Activated T-cell treated with anti-CD3 and anti-CD28 coated beads, Interleukin-2, amount 50 U/mL, for 4 hours (primary cell): ENCODE results near the gene TCF7. TPM values are rescaled to one million over a fixed set of nuclear protein-coding genes. Genes with fewer than 3 reads are reported as not detected.

Experiments used
- ATAC-seq, 2 donors: fragments of 200-7000 bp; cut with Tn5 transposase; one replicate each; pipeline ENCODE4 v1.10.0; 2021
- DNase-seq: peaks from one replicate; pipeline ENCODE4 v3.0.0-alpha.2; 2020
- H3K27me3 Mint-ChIP-seq: one replicate; pipeline ENCODE4 v1.8.0; 2021; ENCODE audit warnings: low read depth, mixed read lengths
- H3K36me3 Mint-ChIP-seq: one replicate; pipeline ENCODE4 v1.8.0; 2022; ENCODE audit warnings: mixed read lengths; ENCODE audit not compliant: insufficient read depth
- H3K4me1 Mint-ChIP-seq: one replicate; pipeline ENCODE4 v1.8.0; 2021; ENCODE audit warnings: low read depth, mixed read lengths
- H3K4me3 Mint-ChIP-seq: one replicate; pipeline ENCODE4 v1.8.0; 2021; ENCODE audit warnings: mild to moderate bottlenecking, moderate library complexity, mixed read lengths
- H3K9me3 Mint-ChIP-seq: one replicate; pipeline ENCODE4 v1.8.0; 2021; ENCODE audit warnings: mixed read lengths
- total RNA-seq, 3 donors: library from RNA; stranded (reverse); gene quantifications; one replicate each; pipeline ENCODE4 v1.2.1, GENCODE V29; 2021

TCF7 gene
- total RNA-seq, 3 donors from 2014 or later = 34.4 to 49.7 (median 37.3) TPM

DNA sequence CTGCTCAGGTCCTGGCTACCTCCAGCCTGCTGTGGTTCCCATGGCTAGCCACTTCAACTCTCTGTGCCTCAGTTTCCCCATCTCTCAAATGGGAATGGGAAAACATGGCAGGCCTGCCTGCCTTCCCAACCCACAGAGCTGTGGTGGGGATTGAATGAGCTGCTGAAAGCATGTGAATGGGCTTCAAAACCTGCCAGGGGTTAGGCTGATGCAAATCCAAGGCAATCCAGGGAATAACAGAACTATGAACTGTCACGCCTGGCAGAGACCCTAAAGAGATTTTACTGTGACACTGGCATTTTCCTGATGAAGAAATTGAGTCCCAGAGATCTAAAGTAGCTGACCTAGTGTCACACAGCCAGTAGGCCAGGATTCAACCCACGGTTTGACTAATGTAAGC lies 29.9 kb upstream of the TCF7 start:
- Mint-ChIP-seq H3K9me3 (no peaks in the 10 kb centered on the region), H3K4me3 (no peak overlapping the region), H3K27me3 (no peaks in the 10 kb centered on the region), H3K36me3 (no peaks in the 10 kb centered on the region), H3K4me1 (peaks cover 73% of the 10 kb centered on the region)
- no peak for DNase-seq
- no peak for ATAC-seq

DNA sequence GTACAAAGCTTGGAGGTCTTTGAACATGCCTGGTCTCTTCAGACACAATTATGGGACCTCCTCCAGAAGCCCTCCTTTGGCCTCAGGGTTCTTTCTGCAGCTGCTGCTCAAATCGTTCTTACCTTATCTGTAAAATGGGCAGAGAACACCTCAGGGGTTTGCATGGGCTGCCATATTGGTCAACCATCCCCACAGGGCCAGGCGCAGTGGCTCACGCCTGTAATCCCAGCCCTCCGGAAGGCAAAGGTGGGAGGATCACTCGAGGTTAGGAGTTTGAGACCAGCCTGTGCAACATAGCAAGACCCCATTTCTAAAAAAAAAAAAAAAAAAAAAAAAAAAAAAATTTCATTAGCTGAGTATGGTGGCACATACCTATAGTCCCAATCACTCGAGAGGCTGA lies 29.1 kb upstream of the TCF7 start:
- Mint-ChIP-seq H3K9me3 (no peaks in the 10 kb centered on the region), H3K36me3 (no peaks in the 10 kb centered on the region), H3K27me3 (no peaks in the 10 kb centered on the region), H3K4me3 (no peak overlapping the region), H3K4me1 (peaks cover 72% of the 10 kb centered on the region)
- no peak for DNase-seq
- ATAC-seq = no peak

DNA sequence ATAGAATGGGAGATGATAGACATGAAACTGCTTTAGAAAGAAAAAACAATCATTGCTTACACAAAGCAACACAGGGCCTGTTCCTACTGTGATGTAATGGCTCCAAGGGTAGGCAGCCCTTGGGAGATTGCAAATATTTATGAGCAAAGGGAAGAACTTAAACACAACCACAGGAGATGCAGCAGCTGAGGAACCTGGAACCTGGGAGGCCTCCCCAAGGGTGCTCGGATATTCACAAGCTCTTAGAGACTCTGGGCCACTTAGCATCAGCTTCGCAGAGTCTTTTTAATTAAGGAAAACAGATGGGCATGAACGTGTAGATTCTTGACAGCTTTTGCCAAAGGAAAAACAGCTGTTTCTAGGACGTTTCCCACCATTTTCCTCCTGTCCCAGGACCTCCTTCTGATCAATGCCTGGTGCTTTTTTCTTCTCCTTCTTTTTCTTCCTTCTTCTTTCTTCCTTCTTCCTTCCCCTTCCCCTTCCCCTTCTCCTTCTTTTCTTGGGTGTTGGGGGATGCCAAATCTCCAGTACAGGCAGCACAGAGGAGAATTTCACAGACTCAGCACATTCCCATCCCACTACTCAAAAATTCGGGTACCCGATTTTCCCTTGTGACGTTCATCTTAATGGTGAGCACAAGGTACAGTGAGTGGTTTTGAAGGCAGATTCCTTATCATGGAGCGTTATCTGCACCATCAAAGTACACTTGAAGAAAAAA lies 28.1 kb upstream of the TCF7 start:
- Mint-ChIP-seq H3K36me3 (no peaks in the 10 kb centered on the region), H3K9me3 (no peaks in the 10 kb centered on the region), H3K4me1 (peaks cover 79% of the 10 kb centered on the region), H3K4me3 (peak overlapping the region; percentile 33), H3K27me3 (no peaks in the 10 kb centered on the region)
- DNase-seq = no peak
- no peak for ATAC-seq

DNA sequence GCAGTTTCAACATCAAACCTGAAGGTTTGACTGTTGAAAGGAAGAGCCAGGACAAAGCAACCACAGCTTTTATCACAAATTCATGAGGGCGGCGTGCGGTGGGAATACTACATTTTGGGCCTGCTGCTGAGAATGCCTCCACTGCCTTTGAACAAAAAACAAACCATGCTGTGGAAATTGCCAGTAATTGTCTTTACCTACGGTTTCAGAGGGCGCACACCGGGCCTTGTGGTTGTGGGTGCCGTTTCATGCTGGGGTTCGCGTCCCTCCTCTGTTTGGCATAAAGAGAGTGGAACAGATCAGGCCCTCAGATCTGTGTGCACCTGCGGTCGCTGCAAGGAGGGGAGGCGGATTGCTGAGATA lies 27.6 kb upstream of the TCF7 start:
- peak; percentile 89 to 90 for ATAC-seq
- H3K36me3 Mint-ChIP-seq = no peaks in the 10 kb centered on the region

DNA sequence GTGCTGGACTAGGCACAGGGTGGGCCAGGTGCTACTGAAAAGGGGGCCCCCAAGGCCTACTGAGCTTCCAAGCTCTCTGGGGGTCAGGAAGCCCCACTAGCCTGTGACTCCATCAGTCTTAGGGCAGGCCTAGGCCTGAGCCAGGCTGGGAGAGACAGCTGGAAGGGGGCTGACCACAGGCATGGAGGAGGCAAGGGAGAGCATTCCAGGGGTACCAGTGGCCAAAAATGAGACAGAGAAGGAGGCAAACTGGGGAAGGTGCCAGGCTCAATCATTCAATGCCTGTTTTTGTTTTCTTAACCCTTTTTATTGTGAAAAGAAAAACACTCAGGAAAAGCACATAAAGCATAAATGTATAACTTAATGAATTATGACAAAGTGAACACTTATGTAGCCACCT lies 26.2 kb upstream of the TCF7 start:
- ATAC-seq = no peak
- Mint-ChIP-seq H3K27me3 (no peaks in the 10 kb centered on the region), H3K4me3 (no peak overlapping the region)

More for the DNA sequence above, 27.6 kb upstream of the TCF7 start:
- DNase-seq = peak; percentile 77
- H3K27me3 Mint-ChIP-seq = no peaks in the 10 kb centered on the region
- peaks cover 79% of the 10 kb centered on the region for H3K4me1 Mint-ChIP-seq
- peak overlapping the region; percentile 33 for H3K4me3 Mint-ChIP-seq
- no peaks in the 10 kb centered on the region for H3K9me3 Mint-ChIP-seq

DNA sequence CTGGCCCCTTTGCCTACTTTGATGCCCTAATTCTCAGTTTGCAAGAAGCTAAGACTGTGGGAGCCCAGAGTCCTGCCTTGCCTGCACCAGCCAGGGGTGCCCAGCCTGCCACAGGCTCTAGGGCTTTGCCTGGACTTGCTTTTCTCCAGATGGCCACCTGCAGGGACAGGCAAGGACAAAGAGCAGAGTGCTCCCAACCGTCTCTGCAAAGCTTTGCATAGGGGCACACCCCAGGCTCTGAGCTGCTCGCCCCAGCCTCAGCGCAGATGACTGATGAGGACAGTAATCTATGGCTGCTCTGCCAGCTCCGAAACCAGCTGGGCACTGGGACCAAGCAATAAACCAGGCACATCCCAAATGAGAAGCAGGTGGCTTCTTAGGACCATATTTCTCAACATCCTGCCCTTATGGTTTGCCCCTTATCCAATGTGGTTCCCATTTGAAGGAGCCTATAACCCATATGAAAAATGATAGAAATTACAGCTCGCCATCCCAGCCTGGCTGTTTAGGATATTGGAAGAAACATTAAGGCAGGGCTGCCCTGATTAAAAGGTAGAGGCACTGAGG lies 25.4 kb upstream of the TCF7 start:
- DNase-seq (no peak), ATAC-seq (no peak)
- H3K4me1 Mint-ChIP-seq = peaks cover 83% of the 10 kb centered on the region
- no peaks in the 10 kb centered on the region for H3K27me3 Mint-ChIP-seq
- H3K4me3 Mint-ChIP-seq = no peak overlapping the region
- no peaks in the 10 kb centered on the region for H3K36me3 Mint-ChIP-seq
- H3K9me3 Mint-ChIP-seq = no peaks in the 10 kb centered on the region

More for the DNA sequence above, 26.2 kb upstream of the TCF7 start:
- Mint-ChIP-seq H3K9me3 (no peaks in the 10 kb centered on the region), H3K4me1 (peaks cover 83% of the 10 kb centered on the region), H3K36me3 (no peaks in the 10 kb centered on the region)
- DNase-seq = no peak

DNA sequence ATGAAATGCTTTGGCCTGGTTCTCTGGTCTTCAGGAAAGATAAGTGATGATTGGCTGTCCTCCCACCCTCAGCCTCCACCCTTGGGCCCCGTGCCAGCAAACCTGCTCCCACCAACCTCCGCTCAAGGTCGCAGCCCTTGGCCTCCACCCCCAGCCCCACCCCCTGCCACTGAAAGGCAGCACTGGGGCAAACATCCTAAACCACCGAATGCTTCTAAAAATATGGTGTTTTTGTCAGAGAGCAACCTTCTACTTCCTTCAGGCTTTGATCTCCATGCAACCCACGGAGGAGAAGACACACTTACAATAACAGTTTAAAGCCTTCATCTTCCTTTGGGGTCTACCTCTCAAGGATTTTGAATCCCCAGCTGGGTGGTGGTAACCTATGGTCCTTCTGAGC lies 24.0 kb upstream of the TCF7 start:
- ATAC-seq (no peak), DNase-seq (peak; percentile 50)
- Mint-ChIP-seq H3K9me3 (no peaks in the 10 kb centered on the region), H3K36me3 (no peaks in the 10 kb centered on the region), H3K4me3 (peak overlapping the region; percentile 49), H3K4me1 (peaks cover 82% of the 10 kb centered on the region), H3K27me3 (no peaks in the 10 kb centered on the region)

DNA sequence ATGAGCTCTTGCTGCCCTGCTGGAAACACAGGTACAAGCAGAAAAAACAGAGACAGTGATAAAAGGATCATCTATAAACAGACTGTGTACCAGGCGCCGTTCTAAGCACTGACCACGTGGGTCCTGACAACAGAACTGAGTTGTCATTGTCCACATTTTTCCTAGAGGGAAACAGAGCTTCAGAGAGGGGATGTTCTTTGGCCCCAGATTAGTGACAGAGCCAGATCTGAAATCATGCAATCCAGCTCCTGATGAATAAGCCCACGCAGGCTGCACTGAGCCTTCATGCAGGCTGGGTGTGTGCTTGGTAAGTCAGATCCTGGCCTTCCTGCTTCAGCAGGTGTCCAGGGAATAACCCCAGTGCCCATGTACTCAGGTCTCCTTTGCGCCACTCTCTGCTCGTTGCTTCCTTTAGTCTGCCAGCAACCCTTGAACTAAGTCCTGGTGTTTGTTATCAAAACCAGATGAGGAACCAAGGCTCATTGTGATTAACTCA lies 22.8 kb upstream of the TCF7 start:
- no peaks in the 10 kb centered on the region for H3K36me3 Mint-ChIP-seq
- H3K4me1 Mint-ChIP-seq = peaks cover 83% of the 10 kb centered on the region
- no peak overlapping the region for H3K4me3 Mint-ChIP-seq
- no peaks in the 10 kb centered on the region for H3K27me3 Mint-ChIP-seq
- no peaks in the 10 kb centered on the region for H3K9me3 Mint-ChIP-seq
- no peak for DNase-seq
- ATAC-seq = no peak

DNA sequence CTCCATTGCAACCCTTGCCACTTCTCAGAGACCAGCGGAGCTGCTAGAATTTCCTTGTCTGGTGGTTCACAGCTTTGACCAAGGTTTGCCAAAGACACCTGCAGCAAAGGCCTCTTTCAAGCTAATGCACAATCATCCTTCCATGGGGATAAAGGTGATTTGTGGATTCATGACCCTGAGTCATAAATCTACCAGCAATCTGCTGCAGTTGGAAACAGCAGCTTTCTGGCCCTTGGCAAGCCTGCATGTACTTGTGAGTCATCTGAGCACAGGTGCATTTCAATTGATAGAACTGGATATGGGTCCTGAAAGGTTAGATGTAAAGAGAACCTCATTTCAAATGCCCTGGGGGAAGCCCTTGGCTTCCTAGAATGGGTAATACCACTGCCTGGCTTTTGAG lies 21.6 kb upstream of the TCF7 start:
- H3K4me3 Mint-ChIP-seq = no peak overlapping the region
- H3K4me1 Mint-ChIP-seq = peaks cover 84% of the 10 kb centered on the region
- H3K9me3 Mint-ChIP-seq = no peaks in the 10 kb centered on the region
- H3K27me3 Mint-ChIP-seq = no peaks in the 10 kb centered on the region
- H3K36me3 Mint-ChIP-seq = no peaks in the 10 kb centered on the region
- DNase-seq (no peak), ATAC-seq (peak; percentile 53 to 63)

DNA sequence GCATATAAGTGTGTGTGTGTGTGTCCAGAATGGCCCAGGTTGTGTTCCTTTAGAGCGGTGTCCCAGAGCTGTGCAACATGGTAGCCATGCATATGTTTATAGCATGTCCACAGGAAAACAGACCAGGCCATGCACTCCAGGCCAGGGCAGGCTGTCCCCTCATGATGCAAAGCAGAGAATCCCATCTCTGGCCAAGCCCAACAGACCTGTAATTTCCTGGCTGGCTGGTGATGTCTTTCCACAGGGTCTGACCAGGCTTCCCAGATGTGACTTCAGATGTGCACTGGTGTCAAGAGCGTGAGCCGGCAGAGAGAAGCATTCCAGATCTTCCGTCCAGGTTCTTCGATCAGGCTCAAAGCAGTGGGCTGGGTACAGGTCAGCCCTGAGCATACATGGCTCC lies 21.1 kb upstream of the TCF7 start:
- H3K4me1 Mint-ChIP-seq = peaks cover 82% of the 10 kb centered on the region
- no peaks in the 10 kb centered on the region for H3K9me3 Mint-ChIP-seq
- no peak overlapping the region for H3K4me3 Mint-ChIP-seq

DNA sequence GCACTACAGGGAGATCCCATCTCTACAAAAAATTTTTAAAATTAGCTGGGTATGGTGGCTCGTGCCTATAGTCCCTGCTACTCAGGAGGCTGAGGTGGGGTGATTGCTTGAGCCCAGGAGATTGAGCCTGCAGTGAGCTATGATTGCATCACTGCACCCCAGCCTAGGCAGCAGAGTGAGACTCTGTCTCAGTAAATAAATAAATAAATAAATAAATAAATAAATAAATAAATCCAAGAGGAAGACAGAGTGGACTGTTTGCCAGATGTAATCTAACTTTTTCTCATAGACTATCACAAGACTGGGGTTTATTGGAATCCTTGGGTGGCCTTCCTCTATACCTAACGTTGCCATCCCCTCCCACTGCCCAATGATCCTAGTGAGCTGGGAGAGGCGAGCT lies 19.2 kb upstream of the TCF7 start:
- Mint-ChIP-seq H3K4me3 (no peak overlapping the region), H3K36me3 (no peaks in the 10 kb centered on the region), H3K9me3 (no peaks in the 10 kb centered on the region), H3K4me1 (peaks cover 83% of the 10 kb centered on the region), H3K27me3 (no peaks in the 10 kb centered on the region)
- DNase-seq = no peak
- ATAC-seq = no peak

More for the DNA sequence above, 21.1 kb upstream of the TCF7 start:
- no peak for DNase-seq
- no peak for ATAC-seq
- Mint-ChIP-seq H3K36me3 (no peaks in the 10 kb centered on the region), H3K27me3 (no peaks in the 10 kb centered on the region)

DNA sequence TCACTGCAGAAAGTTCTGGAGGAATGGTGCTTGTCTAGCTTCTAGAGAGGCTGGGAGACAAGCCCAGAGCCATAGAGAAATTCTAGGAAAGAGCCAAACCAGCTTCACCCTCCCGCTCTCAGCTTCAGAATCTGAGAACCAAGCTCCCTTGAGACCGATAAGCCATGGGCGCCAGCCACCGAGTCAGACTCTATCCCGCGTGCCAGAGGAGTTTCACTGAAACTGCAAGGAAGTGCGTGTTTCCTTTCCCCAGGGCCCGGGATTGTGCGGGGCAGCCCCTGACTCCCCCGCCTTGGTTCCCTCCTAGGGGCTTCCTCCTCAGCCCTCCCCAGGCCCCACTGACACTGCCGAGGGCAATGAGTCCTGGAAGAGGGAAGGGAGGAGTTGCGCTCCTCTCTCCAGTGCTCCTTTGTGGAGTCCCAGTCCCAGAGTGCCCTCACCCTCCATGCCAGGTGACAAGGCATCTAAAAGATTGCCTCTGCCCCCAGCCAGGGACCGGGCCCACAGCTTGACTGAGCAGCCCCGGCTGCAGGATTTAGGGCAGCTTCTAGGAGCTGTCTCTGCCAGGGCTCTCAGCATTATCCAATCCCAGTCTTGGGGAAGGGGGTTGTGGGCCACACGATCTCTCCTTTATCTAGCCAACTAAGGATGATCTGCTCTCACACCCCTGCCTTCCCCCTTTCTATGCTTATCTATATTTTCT lies 18.4 kb upstream of the TCF7 start:
- no peaks in the 10 kb centered on the region for H3K36me3 Mint-ChIP-seq
- ATAC-seq = no peak
- H3K4me3 Mint-ChIP-seq = peak overlapping the region; percentile 13
- H3K4me1 Mint-ChIP-seq = peaks cover 83% of the 10 kb centered on the region
- H3K9me3 Mint-ChIP-seq = no peaks in the 10 kb centered on the region
- H3K27me3 Mint-ChIP-seq = no peaks in the 10 kb centered on the region
- DNase-seq = no peak

DNA sequence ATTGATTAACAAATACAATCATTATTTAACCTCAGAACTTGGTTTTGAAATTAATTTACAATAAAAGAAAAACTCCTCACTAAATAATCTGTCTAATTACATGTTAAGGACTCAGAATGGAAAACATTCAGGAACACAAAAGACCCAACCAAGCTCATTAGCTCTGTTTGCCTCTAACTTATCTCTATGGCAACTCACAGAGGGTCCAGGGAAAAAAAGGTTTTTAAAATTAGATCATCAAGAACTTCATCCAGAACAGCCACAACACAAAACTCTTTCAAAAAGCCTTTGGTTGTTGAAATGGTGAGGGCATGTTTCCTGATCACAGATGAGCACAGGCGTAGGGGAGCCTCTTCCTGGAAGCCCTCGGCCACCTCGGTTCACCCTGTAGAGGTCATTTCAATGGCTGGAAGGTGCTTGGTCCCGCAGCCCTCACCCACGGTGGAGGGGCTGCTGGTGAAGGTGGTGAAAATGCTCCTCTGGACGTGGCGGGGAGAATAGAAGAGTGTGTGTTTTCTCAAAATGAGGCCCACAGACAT lies 17.2 kb upstream of the TCF7 start:
- no peaks in the 10 kb centered on the region for H3K9me3 Mint-ChIP-seq
- H3K4me1 Mint-ChIP-seq = peaks cover 80% of the 10 kb centered on the region
- no peak overlapping the region for H3K4me3 Mint-ChIP-seq
- no peaks in the 10 kb centered on the region for H3K36me3 Mint-ChIP-seq
- H3K27me3 Mint-ChIP-seq = no peaks in the 10 kb centered on the region
- ATAC-seq (no peak), DNase-seq (no peak)

DNA sequence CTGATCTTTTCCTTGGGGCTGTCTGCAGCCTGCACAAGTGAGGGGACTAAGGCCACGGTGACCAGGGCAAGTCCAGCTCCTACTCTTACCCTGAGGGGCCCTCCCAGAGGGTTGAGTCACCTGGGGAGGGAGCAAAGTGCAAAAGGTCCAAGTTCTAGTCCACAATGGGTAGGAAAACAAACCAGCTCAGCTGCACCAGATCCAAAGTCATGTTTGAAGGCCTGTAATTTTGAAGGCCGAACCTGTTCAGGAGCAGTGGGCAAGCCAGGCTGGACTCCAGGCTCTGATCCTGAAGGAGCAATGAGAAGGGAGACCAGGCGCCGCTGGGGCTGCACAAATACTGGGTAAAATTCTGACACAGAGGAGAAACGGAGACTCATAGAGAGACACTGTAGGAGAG lies 15.8 kb upstream of the TCF7 start:
- Mint-ChIP-seq H3K4me1 (peaks cover 77% of the 10 kb centered on the region), H3K9me3 (no peaks in the 10 kb centered on the region), H3K4me3 (peak overlapping the region; percentile 48), H3K27me3 (no peaks in the 10 kb centered on the region), H3K36me3 (no peaks in the 10 kb centered on the region)
- no peak for ATAC-seq
- no peak for DNase-seq
